Gastroesophageal sphincter (tissue), 3 donors: ENCODE data around the gene PREB.

ENCODE experiments used
- EP300 ChIP-seq: sonication (generic); formaldehyde crosslinking; IDR thresholded peaks from one replicate; pipeline ENCODE4 v1.6.1; 2017; ENCODE audit warnings: antibody characterized with exemption, mild to moderate bottlenecking
- POLR2A ChIP-seq, 2 donors: fragments of 450-650 bp; IDR thresholded peaks; one replicate each; pipeline ENCODE4 v1.6.1; 2017; ENCODE audit warnings: antibody characterized with exemption in 2 of 2, mild to moderate bottlenecking in 2 of 2, moderate library complexity in 1 of 2
- TF ChIP-seq, protein P1 (sequence below), 4 experiments: fragments of 200-600 bp in 2 of 4; fragments of 450-650 bp in 2 of 4; sonication (generic) in 1 of 4; IDR thresholded peaks; one replicate each; pipeline ENCODE4 v1.5.1; 2017 to 2019; ENCODE audit warnings: antibody characterized with exemption in 4 of 4, mild to moderate bottlenecking in 2 of 4, moderate library complexity in 2 of 4

DNA sequence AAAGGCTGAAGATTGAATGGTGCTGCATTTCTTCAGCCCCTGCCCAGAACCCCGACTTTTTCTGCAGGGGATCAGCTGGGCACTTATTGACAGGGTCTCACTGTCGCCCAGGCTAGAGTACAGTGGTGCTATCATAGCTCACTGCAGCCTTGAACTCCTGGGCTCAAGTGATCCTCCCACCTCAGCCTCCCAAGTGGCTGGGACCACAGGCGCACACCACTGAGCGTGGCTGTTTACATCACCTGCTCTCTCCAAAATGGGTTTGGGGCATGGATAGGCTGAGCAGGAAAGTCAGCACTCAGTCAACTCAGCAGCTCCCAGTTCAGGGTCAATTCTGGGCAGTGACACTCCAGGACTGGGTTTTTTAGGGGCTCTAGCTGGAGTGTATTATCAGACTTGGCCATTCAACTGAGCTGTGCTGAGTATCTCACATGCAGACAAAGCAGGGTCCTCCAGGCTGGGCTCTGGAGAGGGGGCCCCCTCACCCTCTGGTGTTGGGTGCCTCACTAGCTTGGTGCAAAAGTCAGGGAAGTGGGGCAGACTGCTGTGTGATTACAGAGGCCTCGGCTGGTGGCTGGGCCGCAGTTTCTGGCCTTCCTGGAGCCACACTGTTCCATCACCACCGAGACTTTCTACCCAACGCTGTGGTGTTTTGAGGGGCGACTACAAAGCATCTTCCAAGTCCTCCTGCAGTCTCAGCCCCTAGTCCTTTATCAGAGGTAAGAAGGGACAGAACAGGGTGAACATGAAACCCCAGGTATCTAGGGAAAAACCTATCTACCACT lies 6.4 kb downstream of the PREB start:
- TF ChIP-seq POLR2A (IDR thresholded peaks at IDR 0.05) (no peak), EP300 (no peak)
- TF ChIP-seq, protein P1, sequence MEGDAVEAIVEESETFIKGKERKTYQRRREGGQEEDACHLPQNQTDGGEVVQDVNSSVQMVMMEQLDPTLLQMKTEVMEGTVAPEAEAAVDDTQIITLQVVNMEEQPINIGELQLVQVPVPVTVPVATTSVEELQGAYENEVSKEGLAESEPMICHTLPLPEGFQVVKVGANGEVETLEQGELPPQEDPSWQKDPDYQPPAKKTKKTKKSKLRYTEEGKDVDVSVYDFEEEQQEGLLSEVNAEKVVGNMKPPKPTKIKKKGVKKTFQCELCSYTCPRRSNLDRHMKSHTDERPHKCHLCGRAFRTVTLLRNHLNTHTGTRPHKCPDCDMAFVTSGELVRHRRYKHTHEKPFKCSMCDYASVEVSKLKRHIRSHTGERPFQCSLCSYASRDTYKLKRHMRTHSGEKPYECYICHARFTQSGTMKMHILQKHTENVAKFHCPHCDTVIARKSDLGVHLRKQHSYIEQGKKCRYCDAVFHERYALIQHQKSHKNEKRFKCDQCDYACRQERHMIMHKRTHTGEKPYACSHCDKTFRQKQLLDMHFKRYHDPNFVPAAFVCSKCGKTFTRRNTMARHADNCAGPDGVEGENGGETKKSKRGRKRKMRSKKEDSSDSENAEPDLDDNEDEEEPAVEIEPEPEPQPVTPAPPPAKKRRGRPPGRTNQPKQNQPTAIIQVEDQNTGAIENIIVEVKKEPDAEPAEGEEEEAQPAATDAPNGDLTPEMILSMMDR (IDR thresholded peaks at IDR 0.05): no peak
